Measurements from ENCODE around the gene TUBA1C. TPM values are rescaled to one million over a fixed set of nuclear protein-coding genes. Genes with fewer than 3 reads are reported as not detected.
"Not testable (repeated sequence)": the region's sequence is repeated elsewhere in the genome, so short reads cannot be mapped to it uniquely, and the experiment has no call there.

The TUBA1C gene
- polyA plus RNA-seq, 1 of the 3 experiments (the other 2 are of a cell fraction), result 3.3 TPM

- 87% methylated on average over 6 of the region's 7 CpGs for WGBS (ENCODE audit: low lambda C conversion rate)
Observed at GRCh38 chr12:49279706-49280159, 14.9 kb downstream of the TUBA1C start.

GRCh38 chr12:49280545-49280944, 15.7 kb downstream of the TUBA1C start:
- H3K36me3 ChIP-seq (replicated peaks in 1 of 2; ENCODE audit: control insufficient read depth in 1 of 2, insufficient read depth in 2 of 2, low read length in 1 of 2); H3K4me3 ChIP-seq (ENCODE audit: low read depth in 2 of 2, low read length in 1 of 2); H3K9me2 ChIP-seq; H4K20me1 ChIP-seq (ENCODE audit: insufficient read depth); H3F3A ChIP-seq (replicated peaks; ENCODE audit: insufficient read depth); H3K79me2 ChIP-seq (ENCODE audit: insufficient read depth); DNase-seq; H3K9ac ChIP-seq; POLR2A ChIA-PET; H3K27me3 ChIP-seq (ENCODE audit: insufficient read depth); H3K9me3 ChIP-seq; H2AFZ ChIP-seq (ENCODE audit: low read depth); H3K4me2 ChIP-seq; H3K27ac ChIP-seq (ENCODE audit: low read depth in 2 of 2, low read length in 1 of 2): not testable (repeated sequence)
- WGBS (ENCODE audit: low lambda C conversion rate), result 83% methylated on average over 6 of the region's 6 CpGs
- peaks cover 0 to 23% of the 10 kb centered on the region in 2 experiments; a peak in 1 of 4 replicates for H3K4me1 ChIP-seq (ENCODE audit: control insufficient read depth in 1 of 2, insufficient read depth in 2 of 2, low read depth in 1 of 2, low read length in 1 of 2)
- CTCF ChIA-PET, result interaction anchor here (0.6 to 29.6 kb wide), 6 partner anchors 9 to 555 kb away, joined by 3 to 658 read pairs (median 8); partner anchors contain the start of gene C1QL4

More at GRCh38 chr12:49279706-49280159, 14.9 kb downstream of the TUBA1C start:
- no peak overlapping the region for H3K27ac ChIP-seq (ENCODE audit: low read depth in 2 of 2, low read length in 1 of 2)
- H3K9me2 ChIP-seq, result no peaks in the 10 kb centered on the region
- no peak overlapping the region for H3K4me2 ChIP-seq
- no peaks in the 10 kb centered on the region for H3K9me3 ChIP-seq
- H3K9ac ChIP-seq, result no peak overlapping the region
- no peaks in the 10 kb centered on the region for H3F3A ChIP-seq (replicated peaks; ENCODE audit: insufficient read depth)
- peaks cover 0 to 23% of the 10 kb centered on the region in 2 experiments; a peak in 1 of 4 replicates for H3K4me1 ChIP-seq (ENCODE audit: control insufficient read depth in 1 of 2, insufficient read depth in 2 of 2, low read depth in 1 of 2, low read length in 1 of 2)
- no peaks in the 10 kb centered on the region for H3K79me2 ChIP-seq (ENCODE audit: insufficient read depth)
- H4K20me1 ChIP-seq (ENCODE audit: insufficient read depth), result no peaks in the 10 kb centered on the region
- peak; percentile 25 for DNase-seq
- ChIA-PET CTCF (interaction anchor here (0.6 to 29.6 kb wide), 7 partner anchors 10 to 556 kb away, joined by 3 to 658 read pairs (median 5); partner anchors contain the start of gene C1QL4), POLR2A (no interaction called here)
- no peak overlapping the region for H2AFZ ChIP-seq (ENCODE audit: low read depth)
- H3K36me3 ChIP-seq (replicated peaks in 1 of 2; ENCODE audit: control insufficient read depth in 1 of 2, insufficient read depth in 2 of 2, low read length in 1 of 2), result no peaks in the 10 kb centered on the region
- TF ChIP-seq RCOR1 (IDR thresholded peaks at IDR 0.05; ENCODE audit: low read length) (no peak), MEF2A (IDR thresholded peaks at IDR 0.05; ENCODE audit: borderline replicate concordance, low read depth) (no peak), RFX5 (IDR thresholded peaks at IDR 0.05; ENCODE audit: low read length) (no peak), TCF12 (IDR thresholded peaks at IDR 0.05) (no peak)
- H3K4me3 ChIP-seq (ENCODE audit: low read depth in 2 of 2, low read length in 1 of 2), result no peak overlapping the region
- no peaks in the 10 kb centered on the region for H3K27me3 ChIP-seq (ENCODE audit: insufficient read depth)

- DNase-seq, result peak; percentile 27
- H3K4me2 ChIP-seq, result no peak overlapping the region
- H3K4me3 ChIP-seq (ENCODE audit: low read depth in 2 of 2, low read length in 1 of 2), result no peak overlapping the region
- H3K9me2 ChIP-seq, result no peaks in the 10 kb centered on the region
- no peaks in the 10 kb centered on the region for H3K27me3 ChIP-seq (ENCODE audit: insufficient read depth)
- no peaks in the 10 kb centered on the region for H3K9me3 ChIP-seq
- H3K4me1 ChIP-seq (ENCODE audit: control insufficient read depth in 1 of 2, insufficient read depth in 2 of 2, low read depth in 1 of 2, low read length in 1 of 2), result peaks cover 0 to 15% of the 10 kb centered on the region in 2 experiments; a peak in 1 of 4 replicates
- no peaks in the 10 kb centered on the region for H3K79me2 ChIP-seq (ENCODE audit: insufficient read depth)
- no peaks in the 10 kb centered on the region for H3F3A ChIP-seq (replicated peaks; ENCODE audit: insufficient read depth)
- no peaks in the 10 kb centered on the region for H3K36me3 ChIP-seq (replicated peaks in 1 of 2; ENCODE audit: control insufficient read depth in 1 of 2, insufficient read depth in 2 of 2, low read length in 1 of 2)
- CTCF ChIA-PET, result interaction anchor here (0.6 to 29.6 kb wide), 5 partner anchors 10 to 232 kb away, joined by 3 to 658 read pairs (median 5); partner anchors contain the start of gene C1QL4
- WGBS (ENCODE audit: low lambda C conversion rate), result 91% methylated on average over 5 of the region's 5 CpGs
- TF ChIP-seq GABPA (IDR thresholded peaks at IDR 0.05; ENCODE audit: low read depth) (no peak), TAF1 (IDR thresholded peaks at IDR 0.05; ENCODE audit: borderline replicate concordance, low read depth, low read length) (no peak), RCOR1 (IDR thresholded peaks at IDR 0.05; ENCODE audit: low read length) (no peak), RAD21 (IDR thresholded peaks at IDR 0.05; ENCODE audit: low read length) (no peak), GATA2 (CRISPR knock-in tag; IDR thresholded peaks at IDR 0.05) (no peak), YY1 (IDR thresholded peaks at IDR 0.05; ENCODE audit: low read depth) (no peak), PBX3 (IDR thresholded peaks at IDR 0.05) (no peak), FOXJ3 (CRISPR knock-in tag; IDR thresholded peaks at IDR 0.05) (no peak), POLR2AphosphoS5 (IDR thresholded peaks at IDR 0.05; ENCODE audit: low read depth, low read length) (no peak), SMC3 (IDR thresholded peaks at IDR 0.05; ENCODE audit: low read depth, low read length) (no peak), ZBTB33 (IDR thresholded peaks at IDR 0.05; ENCODE audit: borderline replicate concordance, low read depth) (no peak), NFIC (IDR thresholded peaks at IDR 0.05; ENCODE audit: borderline replicate concordance) (no peak), FOSL2 (IDR thresholded peaks at IDR 0.05; ENCODE audit: borderline replicate concordance, low read depth) (no peak), USF1 (IDR thresholded peaks at IDR 0.05; ENCODE audit: borderline replicate concordance, low read depth) (no peak), MEF2A (IDR thresholded peaks at IDR 0.05; ENCODE audit: borderline replicate concordance, low read depth) (no peak), SIN3A (IDR thresholded peaks at IDR 0.05; ENCODE audit: borderline replicate concordance, low read depth, low read length) (no peak), TEAD4 (IDR thresholded peaks at IDR 0.05; ENCODE audit: borderline replicate concordance, insufficient read depth) (no peak), FOXM1 (IDR thresholded peaks at IDR 0.05; ENCODE audit: low read depth) (no peak)
- H3K27ac ChIP-seq (ENCODE audit: low read depth in 2 of 2, low read length in 1 of 2), result no peak overlapping the region
- POLR2A ChIA-PET, result no interaction called here
- H2AFZ ChIP-seq (ENCODE audit: low read depth), result peak overlapping the region; percentile 79; the same call in 1 of the 2 replicates
- H3K9ac ChIP-seq, result no peak overlapping the region
- no peaks in the 10 kb centered on the region for H4K20me1 ChIP-seq (ENCODE audit: insufficient read depth)
Observed at GRCh38 chr12:49282302-49282701, 17.4 kb downstream of the TUBA1C start.

All from SK-N-SH (cell line).